Measurements from ENCODE around the gene LRPAP1. TPM values are rescaled to one million over a fixed set of nuclear protein-coding genes. Genes with fewer than 3 reads are reported as not detected.

The LRPAP1 gene
- total RNA-seq, 1 experiment from 2014 or later: 109 TPM

DNA sequence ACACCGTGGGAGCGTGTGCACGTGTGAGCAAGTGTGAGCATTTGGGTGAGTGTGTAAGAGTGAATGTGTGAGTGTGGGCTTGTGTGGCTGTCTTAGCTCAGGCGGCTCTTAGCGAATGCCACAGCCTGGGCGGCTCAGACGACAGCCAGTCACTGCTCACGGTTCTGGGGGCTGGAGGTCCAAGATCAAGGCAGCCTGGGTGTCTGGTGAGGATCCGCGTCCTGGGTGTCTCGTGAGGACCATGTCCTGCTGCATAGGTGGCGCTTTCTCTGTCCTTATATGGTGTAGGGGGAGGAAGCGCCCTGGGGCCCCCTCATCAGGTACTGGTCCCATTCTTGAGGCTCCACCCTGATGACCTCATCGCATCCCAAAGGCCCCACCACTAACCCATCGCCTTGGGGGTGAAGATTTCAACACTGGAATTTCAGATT is 64.6 kb downstream of the LRPAP1 start:
- no peak for ATAC-seq
- Histone ChIP-seq H3K9me3 (ENCODE audit: control insufficient read depth in 1 of 2, insufficient read depth in 1 of 2, low read depth in 1 of 2, low read length in 2 of 2) (peaks cover 0 to 5% of the 10 kb centered on the region in 2 experiments; a peak in 1 of 4 replicates), H3K36me3 (ENCODE audit: control insufficient read depth in 1 of 2, insufficient read depth in 2 of 2, low read length in 2 of 2) (no peaks in the 10 kb centered on the region), H3K4me3 (replicated peaks in 1 of 2; ENCODE audit: low read depth in 1 of 2, low read length in 2 of 2) (no peak overlapping the region), H3K79me2 (ENCODE audit: insufficient read depth, low read length) (no peaks in the 10 kb centered on the region), H3K27ac (ENCODE audit: low read depth, low read length) (no peak overlapping the region), H3K9me2 (ENCODE audit: insufficient read depth) (no peaks in the 10 kb centered on the region), H3K9ac (ENCODE audit: low read length) (no peak overlapping the region), H3K4me2 (ENCODE audit: low read length) (no peak overlapping the region), H3K4me1 (ENCODE audit: control insufficient read depth in 1 of 2, insufficient read depth in 2 of 2, low read length in 2 of 2) (peaks cover 2 to 9% of the 10 kb centered on the region in 2 experiments; a peak in 2 of 4 replicates), H3K27me3 (ENCODE audit: insufficient read depth, low read length) (no peaks in the 10 kb centered on the region), H4K20me1 (ENCODE audit: insufficient read depth) (no peaks in the 10 kb centered on the region), H2AFZ (ENCODE audit: low read depth, low read length, poor library complexity, severe bottlenecking) (no peak overlapping the region)
- ChIA-PET POLR2A (no interaction called here), CTCF (no interaction called here), RAD21 (ENCODE audit: low non-redundant PET in 1 of 2, low total read pairs in 2 of 2, uncharacterized antibody in 2 of 2, unreplicated experiment in 2 of 2) (no interaction called here)
- intact Hi-C loops (cut with micrococcal nuclease): no loop called here
- BruUV-seq (replicated peaks): no TSS peak
- TF ChIP-seq ZFX (IDR thresholded peaks at IDR 0.05): no peak
- TF ChIP-seq, protein P1, sequence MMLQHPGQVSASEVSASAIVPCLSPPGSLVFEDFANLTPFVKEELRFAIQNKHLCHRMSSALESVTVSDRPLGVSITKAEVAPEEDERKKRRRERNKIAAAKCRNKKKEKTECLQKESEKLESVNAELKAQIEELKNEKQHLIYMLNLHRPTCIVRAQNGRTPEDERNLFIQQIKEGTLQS (IDR thresholded peaks at IDR 0.05): no peak
- DNase-seq (ENCODE audit: low read depth, low spot score): no peak

DNA sequence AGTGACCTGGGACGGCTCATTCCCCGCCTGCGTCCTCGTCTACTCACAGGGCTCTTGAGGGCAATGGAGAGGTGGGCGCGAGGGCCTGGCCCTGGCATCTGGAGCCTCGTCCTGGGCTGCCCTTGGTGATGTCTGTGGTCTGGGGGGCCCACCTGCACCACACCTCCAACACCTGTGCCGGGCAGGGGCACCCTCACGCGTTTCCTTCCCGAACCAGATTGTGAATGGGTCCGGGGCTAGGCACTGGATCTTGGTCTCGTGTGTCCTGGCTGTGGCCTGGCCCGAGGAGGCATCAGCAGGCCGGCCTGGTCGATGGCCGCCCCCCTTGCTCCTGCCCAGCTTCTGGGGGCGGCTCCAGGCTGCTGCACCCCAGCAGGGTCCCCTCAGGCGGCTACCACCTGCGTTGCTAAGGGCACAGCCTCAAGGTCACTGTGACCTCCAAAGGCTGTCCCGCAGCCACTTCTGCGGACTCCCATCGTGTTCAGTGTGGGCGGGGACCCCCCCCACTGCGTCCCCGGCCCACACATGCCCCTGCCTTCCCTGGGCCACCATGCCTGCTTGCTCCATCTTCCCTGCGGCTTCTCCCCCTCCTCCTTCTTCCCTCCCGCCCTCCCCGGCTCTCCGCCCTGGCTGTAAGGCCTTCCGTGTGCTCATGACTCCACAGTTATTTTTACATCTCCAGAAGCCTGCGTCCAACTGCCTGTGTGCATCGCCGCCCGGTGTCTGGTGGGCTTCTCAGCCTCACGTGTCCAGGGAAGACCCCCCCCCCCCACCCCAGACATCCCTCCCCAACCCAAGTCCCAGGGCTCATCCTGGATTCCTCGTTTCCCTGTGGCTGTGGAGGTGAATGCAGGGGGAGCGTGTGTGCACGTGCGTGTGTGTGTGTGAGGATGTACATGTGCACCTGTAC is 65.3 kb downstream of the LRPAP1 start:
- Histone ChIP-seq H3K79me2 (ENCODE audit: insufficient read depth, low read length) (no peaks in the 10 kb centered on the region), H3K4me2 (ENCODE audit: low read length) (no peak overlapping the region), H3K27ac (ENCODE audit: low read depth, low read length) (no peak overlapping the region), H2AFZ (ENCODE audit: low read depth, low read length, poor library complexity, severe bottlenecking) (no peak overlapping the region), H3K27me3 (ENCODE audit: insufficient read depth, low read length) (no peaks in the 10 kb centered on the region), H3K36me3 (ENCODE audit: control insufficient read depth in 1 of 2, insufficient read depth in 2 of 2, low read length in 2 of 2) (no peaks in the 10 kb centered on the region), H3K9ac (ENCODE audit: low read length) (no peak overlapping the region), H3K9me2 (ENCODE audit: insufficient read depth) (no peaks in the 10 kb centered on the region), H3K4me3 (replicated peaks in 1 of 2; ENCODE audit: low read depth in 1 of 2, low read length in 2 of 2) (no peak overlapping the region), H4K20me1 (ENCODE audit: insufficient read depth) (no peaks in the 10 kb centered on the region), H3K9me3 (ENCODE audit: control insufficient read depth in 1 of 2, insufficient read depth in 1 of 2, low read depth in 1 of 2, low read length in 2 of 2) (peaks cover 0 to 5% of the 10 kb centered on the region in 2 experiments; a peak in 1 of 4 replicates), H3K4me1 (ENCODE audit: control insufficient read depth in 1 of 2, insufficient read depth in 2 of 2, low read length in 2 of 2) (peaks cover 4 to 10% of the 10 kb centered on the region in 2 experiments; a peak in 2 of 4 replicates)
- intact Hi-C loops (cut with micrococcal nuclease): no loop called here
- ATAC-seq (no peak), DNase-seq (ENCODE audit: low read depth, low spot score) (no peak)
- BruUV-seq (replicated peaks): no TSS peak
- POLR2A ChIA-PET: no interaction called here
- CTCF ChIA-PET: no interaction called here
- RAD21 ChIA-PET (ENCODE audit: low non-redundant PET in 1 of 2, low total read pairs in 2 of 2, uncharacterized antibody in 2 of 2, unreplicated experiment in 2 of 2): no interaction called here
- no peak for TF ChIP-seq EGR1 (IDR thresholded peaks at IDR 0.05; ENCODE audit: low read depth)
- TF ChIP-seq, protein P2, sequence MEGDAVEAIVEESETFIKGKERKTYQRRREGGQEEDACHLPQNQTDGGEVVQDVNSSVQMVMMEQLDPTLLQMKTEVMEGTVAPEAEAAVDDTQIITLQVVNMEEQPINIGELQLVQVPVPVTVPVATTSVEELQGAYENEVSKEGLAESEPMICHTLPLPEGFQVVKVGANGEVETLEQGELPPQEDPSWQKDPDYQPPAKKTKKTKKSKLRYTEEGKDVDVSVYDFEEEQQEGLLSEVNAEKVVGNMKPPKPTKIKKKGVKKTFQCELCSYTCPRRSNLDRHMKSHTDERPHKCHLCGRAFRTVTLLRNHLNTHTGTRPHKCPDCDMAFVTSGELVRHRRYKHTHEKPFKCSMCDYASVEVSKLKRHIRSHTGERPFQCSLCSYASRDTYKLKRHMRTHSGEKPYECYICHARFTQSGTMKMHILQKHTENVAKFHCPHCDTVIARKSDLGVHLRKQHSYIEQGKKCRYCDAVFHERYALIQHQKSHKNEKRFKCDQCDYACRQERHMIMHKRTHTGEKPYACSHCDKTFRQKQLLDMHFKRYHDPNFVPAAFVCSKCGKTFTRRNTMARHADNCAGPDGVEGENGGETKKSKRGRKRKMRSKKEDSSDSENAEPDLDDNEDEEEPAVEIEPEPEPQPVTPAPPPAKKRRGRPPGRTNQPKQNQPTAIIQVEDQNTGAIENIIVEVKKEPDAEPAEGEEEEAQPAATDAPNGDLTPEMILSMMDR (IDR thresholded peaks at IDR 0.05 in 2 of 3, conservative IDR thresholded peaks at IDR 0.05 in 1 of 3; ENCODE audit: borderline replicate concordance in 1 of 3, insufficient read depth in 1 of 3, low read depth in 2 of 3, low read length in 2 of 3): no peak
- no peak for TF ChIP-seq EZH2 (IDR thresholded peaks at IDR 0.05)
- TF ChIP-seq, protein P3, sequence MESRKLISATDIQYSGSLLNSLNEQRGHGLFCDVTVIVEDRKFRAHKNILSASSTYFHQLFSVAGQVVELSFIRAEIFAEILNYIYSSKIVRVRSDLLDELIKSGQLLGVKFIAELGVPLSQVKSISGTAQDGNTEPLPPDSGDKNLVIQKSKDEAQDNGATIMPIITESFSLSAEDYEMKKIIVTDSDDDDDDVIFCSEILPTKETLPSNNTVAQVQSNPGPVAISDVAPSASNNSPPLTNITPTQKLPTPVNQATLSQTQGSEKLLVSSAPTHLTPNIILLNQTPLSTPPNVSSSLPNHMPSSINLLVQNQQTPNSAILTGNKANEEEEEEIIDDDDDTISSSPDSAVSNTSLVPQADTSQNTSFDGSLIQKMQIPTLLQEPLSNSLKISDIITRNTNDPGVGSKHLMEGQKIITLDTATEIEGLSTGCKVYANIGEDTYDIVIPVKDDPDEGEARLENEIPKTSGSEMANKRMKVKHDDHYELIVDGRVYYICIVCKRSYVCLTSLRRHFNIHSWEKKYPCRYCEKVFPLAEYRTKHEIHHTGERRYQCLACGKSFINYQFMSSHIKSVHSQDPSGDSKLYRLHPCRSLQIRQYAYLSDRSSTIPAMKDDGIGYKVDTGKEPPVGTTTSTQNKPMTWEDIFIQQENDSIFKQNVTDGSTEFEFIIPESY (IDR thresholded peaks at IDR 0.05; ENCODE audit: extremely low read depth, insufficient replicate concordance, low read length): no peak
- no peak for TF ChIP-seq YY1 (IDR thresholded peaks at IDR 0.05; ENCODE audit: extremely low read depth, insufficient replicate concordance, low read depth, low read length)
- no peak for TF ChIP-seq RAD21 (IDR thresholded peaks at IDR 0.05; ENCODE audit: low read depth)
- TF ChIP-seq SRF (IDR thresholded peaks at IDR 0.05; ENCODE audit: low read depth): no peak
- TF ChIP-seq CBX3 (IDR thresholded peaks at IDR 0.05; ENCODE audit: low read depth): no peak
- TF ChIP-seq SIN3A (IDR thresholded peaks at IDR 0.05; ENCODE audit: low read depth): no peak
- TF ChIP-seq FOSL1 (IDR thresholded peaks at IDR 0.05; ENCODE audit: low read depth): no peak
- no peak for TF ChIP-seq CEBPB (IDR thresholded peaks at IDR 0.05; ENCODE audit: low read depth)
- TF ChIP-seq, protein P1 (IDR thresholded peaks at IDR 0.05): no peak
- TF ChIP-seq ZFX (IDR thresholded peaks at IDR 0.05): no peak
- TF ChIP-seq POLR2A (IDR thresholded peaks at IDR 0.05; ENCODE audit: borderline replicate concordance, extremely low read depth, insufficient read depth, insufficient read length): no peak
- TF ChIP-seq POLR2AphosphoS5 (IDR thresholded peaks at IDR 0.05; ENCODE audit: low read depth, low read length): no peak

Measured in HCT116 (cell line).